GM10248 (cell line): ENCODE data around the gene KIF13A.

Source experiments
- CTCF ChIA-PET: fragments of 300-600 bp; sonication (Branson Sonifier 250); formaldehyde crosslinking; extraction: SDS; loops from one replicate; lab custom pipeline; 2021; ENCODE audit warnings: antibody characterized with exemption; lab: Yijun Ruan, JAX
- POLR2A ChIA-PET: fragments of 350-650 bp; sonication (Branson Sonifier 250); formaldehyde crosslinking; extraction: SDS; loops from one replicate; lab custom pipeline; 2020; ENCODE audit warnings: antibody characterized with exemption; lab: Yijun Ruan, JAX
- DNase-seq: peaks from one replicate; pipeline ENCODE4 v3.0.0; 2012; ENCODE audit errors: extremely low spot score
- TF ChIP-seq, protein P1 (sequence below): IDR thresholded peaks from 2 replicates; pipeline ENCODE4 v1.5.1; 2012; ENCODE audit warnings: mild to moderate bottlenecking, low read depth; ENCODE audit errors: extremely low read depth, missing control alignments, control extremely low read depth

The KIF13A gene

DNA sequence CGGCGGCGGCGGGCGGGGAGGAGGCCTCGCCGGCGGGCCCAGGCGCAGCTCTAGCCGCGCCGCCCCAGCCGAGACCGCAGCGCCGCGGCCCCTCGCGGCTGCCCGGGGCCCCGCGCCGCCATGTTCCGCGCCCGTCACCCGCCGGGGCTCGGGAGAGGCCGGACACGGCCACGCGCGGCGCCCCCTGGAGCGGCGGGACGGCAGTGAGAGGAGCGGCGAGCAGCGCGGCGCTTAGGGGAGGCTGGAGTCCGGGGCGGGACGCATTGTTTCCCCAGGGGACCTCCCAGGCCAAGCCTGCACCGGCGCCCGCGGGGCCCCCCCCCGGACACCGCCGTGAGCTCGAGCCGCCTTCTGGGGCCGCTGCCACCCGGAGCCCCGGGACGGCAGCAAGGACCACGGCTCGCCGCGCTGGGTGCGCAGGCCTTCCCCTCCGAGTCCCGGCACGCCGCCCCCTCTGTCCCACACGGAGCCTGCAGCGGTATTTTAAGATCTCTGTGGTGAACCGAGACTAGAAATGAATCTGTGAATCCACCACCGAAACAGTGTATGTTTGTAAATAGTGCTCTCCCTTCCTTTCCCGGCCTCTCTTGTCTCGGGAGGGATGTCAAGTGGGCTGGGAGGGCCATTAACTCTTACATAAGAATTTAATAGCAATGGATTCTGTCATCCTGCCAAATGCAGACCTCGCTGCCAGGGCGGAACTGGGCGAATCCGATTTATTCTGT lies 424 bp upstream of the KIF13A start:
- peak; percentile 75 for DNase-seq
- POLR2A ChIA-PET, result no interaction called here
- CTCF ChIA-PET, result interaction anchor here (1.1 kb wide), 1 partner anchor 8 kb away, joined by 4 read pairs; no protein-coding TSS in a partner anchor
- TF ChIP-seq, protein P1, sequence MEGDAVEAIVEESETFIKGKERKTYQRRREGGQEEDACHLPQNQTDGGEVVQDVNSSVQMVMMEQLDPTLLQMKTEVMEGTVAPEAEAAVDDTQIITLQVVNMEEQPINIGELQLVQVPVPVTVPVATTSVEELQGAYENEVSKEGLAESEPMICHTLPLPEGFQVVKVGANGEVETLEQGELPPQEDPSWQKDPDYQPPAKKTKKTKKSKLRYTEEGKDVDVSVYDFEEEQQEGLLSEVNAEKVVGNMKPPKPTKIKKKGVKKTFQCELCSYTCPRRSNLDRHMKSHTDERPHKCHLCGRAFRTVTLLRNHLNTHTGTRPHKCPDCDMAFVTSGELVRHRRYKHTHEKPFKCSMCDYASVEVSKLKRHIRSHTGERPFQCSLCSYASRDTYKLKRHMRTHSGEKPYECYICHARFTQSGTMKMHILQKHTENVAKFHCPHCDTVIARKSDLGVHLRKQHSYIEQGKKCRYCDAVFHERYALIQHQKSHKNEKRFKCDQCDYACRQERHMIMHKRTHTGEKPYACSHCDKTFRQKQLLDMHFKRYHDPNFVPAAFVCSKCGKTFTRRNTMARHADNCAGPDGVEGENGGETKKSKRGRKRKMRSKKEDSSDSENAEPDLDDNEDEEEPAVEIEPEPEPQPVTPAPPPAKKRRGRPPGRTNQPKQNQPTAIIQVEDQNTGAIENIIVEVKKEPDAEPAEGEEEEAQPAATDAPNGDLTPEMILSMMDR, result peak; percentile 22

DNA sequence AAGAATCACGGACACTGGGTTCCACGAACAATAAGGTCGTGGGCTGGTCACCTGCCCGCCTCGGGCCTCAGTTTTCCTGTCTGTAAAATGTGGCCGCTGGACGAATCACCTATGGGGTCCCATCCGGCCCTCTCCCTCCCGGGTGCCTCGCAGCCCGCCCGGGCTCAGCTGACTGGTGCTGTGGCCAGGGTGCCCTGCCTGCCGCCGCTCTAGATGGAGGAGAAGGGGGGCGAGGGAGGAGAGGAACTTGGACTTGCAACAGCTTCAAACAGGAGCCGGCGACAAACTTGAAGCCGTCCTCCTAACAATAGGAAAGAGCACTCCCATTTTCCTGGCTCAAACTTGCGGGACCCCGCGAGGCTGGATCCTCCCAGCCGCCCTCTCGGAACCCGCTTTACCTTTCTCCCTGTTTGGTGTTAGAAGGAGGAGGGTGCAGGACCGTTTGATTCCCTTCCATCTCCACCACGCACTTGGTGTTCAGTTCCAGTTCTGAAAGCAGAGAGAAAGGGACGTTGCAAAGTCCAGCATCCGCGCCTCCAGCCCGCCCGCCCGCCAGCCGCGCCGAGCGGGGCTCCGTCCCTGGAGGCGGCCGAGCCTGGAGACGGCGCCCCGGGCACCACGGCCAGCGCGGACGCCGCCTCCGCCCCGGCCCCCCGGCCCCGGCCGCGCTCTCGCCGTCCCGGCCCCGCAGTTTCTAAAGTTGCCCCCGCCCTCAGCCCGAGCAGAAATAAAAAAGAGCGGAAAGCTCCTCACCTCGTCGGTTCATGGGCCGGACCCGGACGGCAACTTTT lies 584 bp downstream of the KIF13A start:
- peak; percentile 32 for DNase-seq
- TF ChIP-seq, protein P1, result no peak
- ChIA-PET CTCF (interaction anchor here (1.1 kb wide), 1 partner anchor 9 kb away, joined by 4 read pairs; no protein-coding TSS in a partner anchor), POLR2A (no interaction called here)

DNA sequence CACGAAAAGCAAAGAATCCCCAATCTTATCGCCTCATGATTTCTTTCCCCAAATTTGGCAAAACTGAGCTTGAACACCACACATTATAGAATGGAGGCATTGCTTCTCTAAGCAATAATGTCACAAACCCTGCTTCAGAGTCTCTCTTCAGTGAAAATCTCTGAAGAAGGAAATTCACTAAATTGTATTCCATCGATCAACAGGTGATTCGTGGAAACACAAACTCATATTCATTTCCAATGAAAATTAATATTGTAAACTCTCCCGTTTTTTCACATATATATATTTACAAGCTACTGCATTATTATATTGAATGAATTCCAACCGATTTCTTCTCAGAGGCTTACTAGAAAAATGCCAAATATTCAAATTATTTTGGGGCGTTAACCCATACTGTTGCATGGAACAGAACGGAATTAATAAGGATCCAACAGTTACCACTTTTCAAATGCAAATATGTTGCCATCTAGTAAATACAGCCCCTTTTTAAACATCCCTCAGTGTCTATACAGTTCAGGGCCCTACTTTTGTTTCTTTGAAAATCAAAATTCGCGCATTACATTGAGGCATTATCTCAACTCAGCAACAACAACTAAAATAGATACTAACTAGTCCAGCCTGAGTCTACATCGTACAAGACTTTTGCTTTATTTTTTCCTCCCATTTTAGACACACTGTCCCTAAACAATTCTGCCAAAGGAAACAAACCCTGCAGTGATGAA lies 1.3 kb downstream of the KIF13A start:
- DNase-seq, result no peak
- ChIA-PET CTCF (no interaction called here), POLR2A (no interaction called here)
- TF ChIP-seq, protein P1, result no peak

DNA sequence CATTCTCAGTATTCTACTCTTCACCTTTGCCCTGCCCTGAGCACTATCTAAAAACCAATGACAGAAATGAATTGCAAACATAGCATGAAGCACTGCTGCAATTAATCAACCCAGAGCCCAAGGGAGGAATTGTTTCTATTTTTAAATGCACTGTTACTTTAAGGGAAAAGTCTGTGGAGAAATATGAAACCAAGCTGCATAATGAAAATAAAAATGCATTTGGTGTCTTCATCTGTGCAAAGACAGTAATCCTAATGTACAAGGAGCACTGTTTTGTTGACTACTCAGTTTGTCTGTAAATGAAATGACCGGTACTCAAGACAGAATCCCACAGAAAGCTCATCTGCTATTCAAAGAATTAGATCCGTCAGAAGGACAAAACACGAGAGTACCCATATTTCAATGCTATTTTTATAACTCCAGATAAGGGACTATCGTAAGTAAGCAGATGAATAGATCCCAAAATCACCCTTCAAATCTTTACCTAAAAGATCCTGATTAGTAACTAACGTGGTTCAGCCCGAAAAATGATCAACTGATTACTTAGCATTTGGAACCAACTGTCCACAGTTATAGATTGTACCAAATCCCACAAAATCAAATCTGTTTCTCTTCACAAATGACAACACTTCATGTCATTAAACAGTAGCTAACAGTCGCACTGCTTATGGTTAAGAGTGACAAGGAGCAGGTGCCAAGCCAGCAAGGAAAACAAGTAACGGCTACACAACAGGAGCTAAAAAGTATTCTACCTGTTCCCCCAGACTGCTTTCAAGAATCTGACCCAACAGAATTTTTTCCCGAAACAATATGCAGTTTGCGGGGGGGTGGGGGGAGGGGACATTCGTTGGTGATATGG lies 2.4 kb downstream of the KIF13A start:
- DNase-seq, result no peak
- ChIA-PET POLR2A (no interaction called here), CTCF (no interaction called here)
- TF ChIP-seq, protein P1, result no peak

DNA sequence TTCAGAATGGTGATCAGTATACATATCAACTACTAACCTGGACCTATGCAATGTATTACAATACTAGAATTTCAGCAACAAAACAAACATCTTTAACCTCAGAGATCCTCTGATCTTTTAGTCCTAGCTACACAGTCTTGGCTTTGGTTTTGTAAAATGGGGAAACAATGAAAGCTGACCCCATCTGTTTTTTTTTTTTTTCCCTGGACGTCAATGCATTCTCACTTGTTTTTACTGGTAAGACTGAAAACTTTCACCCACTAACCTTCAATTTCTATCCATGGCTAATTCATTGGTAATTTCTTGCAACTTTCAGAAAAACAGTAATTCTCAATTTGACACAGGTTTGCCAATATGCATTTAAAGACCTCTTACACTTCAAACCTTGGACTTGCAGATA lies 3.0 kb downstream of the KIF13A start:
- POLR2A ChIA-PET, result no interaction called here
- CTCF ChIA-PET, result no interaction called here
- no peak for DNase-seq
- TF ChIP-seq, protein P1, result no peak

DNA sequence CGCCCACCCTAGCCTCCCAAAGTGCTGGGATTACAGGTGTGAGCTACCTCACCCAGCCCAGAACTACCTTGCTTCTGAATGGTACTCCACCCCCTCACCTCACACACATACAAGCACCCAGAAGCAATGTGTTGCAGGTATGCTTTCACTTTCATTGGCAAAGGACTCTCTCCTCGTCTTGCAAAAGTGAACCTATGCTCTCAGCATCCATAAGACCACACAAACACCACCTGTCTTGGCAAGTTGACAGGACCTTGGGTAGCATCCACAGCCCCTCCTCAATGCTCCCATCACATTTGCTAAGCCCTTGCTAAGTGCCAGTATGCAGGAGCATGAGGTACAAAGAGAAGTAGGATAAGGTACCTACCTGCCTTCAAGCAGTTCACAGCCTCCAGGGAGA lies 3.7 kb downstream of the KIF13A start:
- POLR2A ChIA-PET, result no interaction called here
- CTCF ChIA-PET, result no interaction called here
- no peak for DNase-seq
- TF ChIP-seq, protein P1, result no peak
